OCI-M1 (cell line): ENCODE measurements around the gene CAPN1.
"Not testable (repeated sequence)": the region's sequence is repeated elsewhere in the genome, so short reads cannot be mapped to it uniquely, and the experiment has no call there.

Experiments used
- DNase-seq: peaks from one replicate; lab custom pipeline; 2025; lab: John Stamatoyannopoulos, UW

CAPN1 gene

GRCh38 chr11:65181569-65182257 is at the start of gene CAPN1:
Gene CAPN1 (plus strand): TSS chr11:65181928. CDS start chr11:65182702, 774 bp downstream.
- peak; percentile 96 for DNase-seq

GRCh38 chr11:65132238-65132987 is 49.3 kb upstream of the CAPN1 start:
- DNase-seq = no peak

GRCh38 chr11:65132988-65133700 is 48.6 kb upstream of the CAPN1 start:
- DNase-seq = peak; percentile 29

GRCh38 chr11:65133724-65134123 is 48.0 kb upstream of the CAPN1 start:
- no peak for DNase-seq

- peak; percentile 94 for DNase-seq
Observed at GRCh38 chr11:65134240-65134951, 47.3 kb upstream of the CAPN1 start, which contains the start of gene SYVN1. Gene SYVN1 (minus strand): TSS chr11:65134519. CDS start chr11:65133601, 918 bp downstream.

- peak; percentile 97 for DNase-seq
Observed at GRCh38 chr11:65134952-65135632, 46.6 kb upstream of the CAPN1 start.

GRCh38 chr11:65135633-65136145 is 46.0 kb upstream of the CAPN1 start:
- no peak for DNase-seq

GRCh38 chr11:65136515-65137096 is 45.1 kb upstream of the CAPN1 start:
- DNase-seq = no peak

GRCh38 chr11:65141896-65142494 is 39.7 kb upstream of the CAPN1 start:
- DNase-seq = no peak

- no peak for DNase-seq
Observed at GRCh38 chr11:65147352-65148075, 34.2 kb upstream of the CAPN1 start.

- DNase-seq = no peak
Observed at GRCh38 chr11:65148657-65149056, 33.1 kb upstream of the CAPN1 start.

GRCh38 chr11:65150131-65150508 is 31.6 kb upstream of the CAPN1 start:
- not testable (repeated sequence) for DNase-seq

GRCh38 chr11:65150509-65151299 is 31.0 kb upstream of the CAPN1 start:
- DNase-seq = peak; percentile 93

GRCh38 chr11:65151331-65151899 is 30.3 kb upstream of the CAPN1 start:
- DNase-seq = peak; percentile 24

- DNase-seq = peak; percentile 48
Observed at GRCh38 chr11:65152122-65152521, 29.6 kb upstream of the CAPN1 start.

GRCh38 chr11:65156256-65156655 is 25.5 kb upstream of the CAPN1 start:
- DNase-seq = no peak

- DNase-seq = no peak
Observed at GRCh38 chr11:65156926-65157325, 24.8 kb upstream of the CAPN1 start.

GRCh38 chr11:65157336-65157735 is 24.4 kb upstream of the CAPN1 start:
- DNase-seq = no peak

GRCh38 chr11:65159012-65159411 is 22.7 kb upstream of the CAPN1 start:
- no peak for DNase-seq
